ENCODE results near the gene NR2F1-AS1.

NR2F1-AS1 gene

DNA sequence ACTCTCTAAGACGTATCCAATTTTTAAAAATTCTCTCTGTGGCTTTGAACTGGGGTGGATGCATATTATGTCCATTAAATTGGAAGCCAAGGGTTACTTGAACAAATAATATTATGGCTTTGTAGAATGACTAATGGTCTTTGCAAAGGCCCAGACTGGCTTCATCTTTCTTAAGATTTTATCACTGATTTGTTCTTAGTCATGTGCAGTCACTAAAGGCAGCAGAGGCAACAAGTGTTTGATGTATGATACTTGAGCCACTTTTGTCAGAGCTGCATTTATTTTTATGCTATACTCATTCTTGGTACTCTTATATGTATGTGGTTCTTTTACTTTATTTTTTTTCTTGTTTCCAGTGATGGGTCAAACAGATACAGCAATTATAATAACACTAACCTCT, 152.2 kb downstream of the NR2F1-AS1 start:
- TF ChIP-seq CTCF (IDR thresholded peaks at IDR 0.05; ENCODE audit: low read depth, low read length): no peak
- no peak for DNase-seq (ENCODE audit: extremely low read depth, low read depth)

GRCh38 chr5:93427316-93427715, 153.7 kb downstream of the NR2F1-AS1 start:
- TF ChIP-seq CTCF (IDR thresholded peaks at IDR 0.05; ENCODE audit: low read depth, low read length): no peak
- no peak for DNase-seq (ENCODE audit: extremely low read depth, low read depth)

- no peak for TF ChIP-seq CTCF (IDR thresholded peaks at IDR 0.05; ENCODE audit: low read depth, low read length)
- DNase-seq (ENCODE audit: extremely low read depth, low read depth): no peak
Observed at GRCh38 chr5:93425096-93425495, 155.9 kb downstream of the NR2F1-AS1 start.

DNA sequence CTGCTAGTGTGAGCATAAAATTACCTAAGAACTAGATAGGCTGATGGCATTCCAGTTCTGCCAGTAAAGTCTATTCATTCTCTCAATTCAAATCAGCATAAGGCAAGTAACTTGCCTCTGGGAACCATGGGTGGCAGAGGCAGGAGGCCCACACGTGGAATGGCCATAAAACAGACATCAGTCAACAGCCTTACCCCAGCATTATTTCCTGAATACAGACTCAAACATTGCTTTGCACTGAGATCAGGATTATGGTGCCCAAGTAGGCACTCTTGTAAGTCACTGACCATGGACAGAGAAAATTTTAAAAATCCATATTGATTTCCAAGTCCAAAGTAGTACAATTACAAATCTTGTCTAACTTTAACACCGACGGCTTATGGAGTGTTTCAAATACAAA, 157.7 kb downstream of the NR2F1-AS1 start:
- DNase-seq (ENCODE audit: extremely low read depth, low read depth): no peak
- TF ChIP-seq CTCF (IDR thresholded peaks at IDR 0.05; ENCODE audit: low read depth, low read length): no peak

DNA sequence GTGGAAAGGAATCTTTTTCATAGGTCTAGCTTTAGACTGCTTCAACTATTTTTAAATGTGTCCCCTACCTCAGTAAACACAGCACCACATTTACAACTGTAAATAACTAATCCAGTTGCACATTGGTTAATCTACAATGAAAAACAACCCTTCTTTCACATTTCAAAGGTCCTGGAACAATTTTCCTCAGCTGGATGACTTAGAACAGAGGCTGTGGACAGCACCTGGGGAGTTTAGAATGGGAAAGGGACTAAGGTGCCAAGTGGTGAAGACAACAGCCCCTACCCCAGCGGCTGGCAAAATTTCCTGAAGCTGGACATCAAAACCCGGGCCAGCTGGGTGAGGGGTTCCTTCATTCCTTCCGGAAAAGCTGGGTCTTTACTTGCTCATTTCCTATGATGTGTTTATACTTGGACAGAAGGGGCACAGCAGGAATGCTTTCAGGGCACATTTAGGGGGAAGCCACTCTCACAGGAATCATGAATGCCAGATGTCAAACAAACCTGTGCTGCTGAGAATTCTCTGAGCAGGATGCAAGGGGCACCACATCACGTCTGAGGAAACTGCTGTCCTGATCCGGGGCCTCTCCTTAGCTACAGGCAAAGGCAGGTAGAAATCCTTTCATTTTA, 158.3 kb downstream of the NR2F1-AS1 start:
- no peak for TF ChIP-seq CTCF (IDR thresholded peaks at IDR 0.05; ENCODE audit: low read depth, low read length)
- DNase-seq (ENCODE audit: extremely low read depth, low read depth): no peak

DNA sequence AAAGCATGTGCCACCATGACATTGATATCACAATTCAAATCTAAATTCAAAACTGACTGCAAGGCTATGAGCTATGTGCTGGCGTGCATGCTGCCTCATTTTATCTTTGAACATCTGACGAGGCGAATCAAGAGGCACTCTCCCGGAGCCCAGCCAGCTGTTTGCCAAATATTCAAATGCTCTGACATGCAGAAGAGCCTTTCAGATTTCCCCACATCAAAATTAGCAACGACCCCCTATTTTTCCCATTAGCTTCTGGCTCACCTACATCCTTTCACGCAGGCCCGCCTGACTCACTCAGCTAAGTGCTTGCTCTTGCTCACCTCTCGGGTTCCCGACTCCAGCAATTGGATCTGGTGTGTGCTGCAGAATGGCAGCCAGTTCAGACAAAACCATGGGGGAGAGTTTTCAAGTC, 159.0 kb downstream of the NR2F1-AS1 start:
- TF ChIP-seq CTCF (IDR thresholded peaks at IDR 0.05; ENCODE audit: low read depth, low read length): no peak
- no peak for DNase-seq (ENCODE audit: extremely low read depth, low read depth)

GRCh38 chr5:93421468-93421867, 159.6 kb downstream of the NR2F1-AS1 start:
- no peak for DNase-seq (ENCODE audit: extremely low read depth, low read depth)
- TF ChIP-seq CTCF (IDR thresholded peaks at IDR 0.05; ENCODE audit: low read depth, low read length): no peak

Data from AG09319 (cell line).